Stimulated activated CD8-positive, alpha-beta memory T cell treated with anti-CD3 and anti-CD28 coated beads, Interleukin-15, amount 100 ng/mL, for 4 hours (primary cell): ENCODE measurements around the gene KRTAP12-4.
"Not testable (repeated sequence)": the region's sequence is repeated elsewhere in the genome, so short reads cannot be mapped to it uniquely, and the experiment has no call there.

Experiments
- DNase-seq, 2 donors: peaks; one replicate each; pipeline ENCODE4 v3.0.0-alpha.2; 2020; ENCODE audit warnings: low read depth in 2 of 2

Gene KRTAP12-4

DNA sequence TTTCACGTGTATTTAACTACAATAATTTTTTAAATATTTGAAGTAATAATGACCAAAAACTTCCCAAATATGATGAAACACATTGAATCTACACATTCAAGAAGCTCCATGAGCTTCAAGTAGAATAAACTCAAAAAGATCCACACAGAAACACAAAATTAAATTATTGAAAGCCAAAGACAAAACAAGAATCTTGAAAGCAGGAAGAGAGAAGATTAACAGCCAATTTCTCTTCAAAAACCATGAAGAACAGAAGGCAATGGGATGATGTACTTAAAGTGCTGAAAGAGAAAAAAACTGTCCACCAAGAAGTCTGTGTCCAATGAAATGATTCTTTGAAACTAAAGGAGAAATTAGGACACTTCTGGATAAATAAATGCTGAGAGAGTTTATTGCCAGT is 22.4 kb downstream of the KRTAP12-4 start:
- DNase-seq, result no peak

DNA sequence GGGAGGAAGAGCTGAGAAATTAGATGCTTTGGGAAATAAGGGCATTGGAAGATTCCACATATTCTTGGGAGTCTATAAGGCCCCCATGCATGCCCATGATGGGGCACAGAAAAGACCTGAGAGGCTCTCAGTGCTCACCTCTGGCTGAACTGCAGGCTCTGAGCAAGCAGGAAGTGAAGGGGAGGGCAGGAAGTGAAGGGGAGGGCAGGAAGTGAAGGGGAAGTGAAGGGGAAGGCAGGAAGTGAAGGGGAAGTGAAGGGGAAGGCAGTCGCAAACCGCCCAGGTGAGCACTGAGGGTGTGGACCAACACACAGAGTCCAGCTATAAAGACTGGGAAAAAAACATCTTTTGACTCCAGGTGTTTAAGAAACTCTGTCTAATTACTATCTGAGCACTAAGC is 24.0 kb downstream of the KRTAP12-4 start:
- DNase-seq, result no peak

DNA sequence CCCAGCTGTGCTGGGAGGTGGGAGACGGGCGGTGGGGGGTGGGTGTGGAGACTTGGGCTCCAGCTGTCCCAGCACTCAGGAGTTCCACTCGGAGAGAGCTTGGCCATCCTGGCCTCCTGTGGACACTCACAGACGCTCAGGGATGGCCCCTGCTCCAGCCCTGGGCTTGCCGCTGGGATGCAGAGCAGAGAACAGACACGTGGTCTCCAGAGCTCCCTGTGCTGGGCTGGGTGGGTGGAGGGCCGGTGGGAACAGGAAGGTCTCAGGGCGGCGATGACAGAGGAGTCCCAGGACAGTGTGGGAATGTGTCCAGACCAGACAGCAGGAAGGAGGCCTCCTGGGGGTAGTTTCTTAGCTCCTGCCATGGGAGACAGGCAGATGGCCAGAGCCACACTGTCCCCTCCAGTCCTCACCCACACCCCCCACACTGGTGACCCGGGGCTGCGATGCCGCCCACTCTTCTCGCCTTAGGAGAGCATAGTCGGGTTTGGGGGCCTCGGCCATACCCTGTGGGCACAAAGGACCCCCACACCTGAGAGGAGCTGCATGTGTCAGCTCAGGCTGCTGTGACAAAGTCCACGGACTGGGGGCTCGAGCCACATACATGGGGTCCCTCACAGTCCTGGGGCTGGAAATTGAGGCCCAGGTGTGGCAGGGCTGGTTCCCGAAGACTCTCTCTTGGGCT is 25.6 kb downstream of the KRTAP12-4 start:
- no peak for DNase-seq

DNA sequence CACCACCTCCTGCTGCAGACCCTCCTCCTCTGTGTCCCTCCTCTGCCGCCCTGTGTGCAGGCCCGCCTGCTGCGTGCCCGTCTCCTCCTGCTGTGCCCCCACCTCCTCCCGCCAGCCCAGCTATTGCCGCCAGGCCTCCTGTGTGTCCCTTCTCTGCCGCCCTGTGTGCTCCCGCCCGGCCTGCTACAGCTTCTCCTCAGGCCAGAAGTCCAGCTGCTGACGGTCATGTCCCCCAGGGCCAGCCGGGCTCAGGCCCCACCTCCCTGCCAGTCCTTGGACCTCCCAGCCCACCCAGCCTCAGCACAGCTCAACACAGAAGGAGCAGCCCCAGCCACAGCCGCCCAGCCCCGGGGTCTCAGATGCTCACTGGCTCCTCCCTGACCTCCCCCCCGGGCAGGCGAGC is 26.6 kb downstream of the KRTAP12-4 start:
- not testable (repeated sequence) for DNase-seq

DNA sequence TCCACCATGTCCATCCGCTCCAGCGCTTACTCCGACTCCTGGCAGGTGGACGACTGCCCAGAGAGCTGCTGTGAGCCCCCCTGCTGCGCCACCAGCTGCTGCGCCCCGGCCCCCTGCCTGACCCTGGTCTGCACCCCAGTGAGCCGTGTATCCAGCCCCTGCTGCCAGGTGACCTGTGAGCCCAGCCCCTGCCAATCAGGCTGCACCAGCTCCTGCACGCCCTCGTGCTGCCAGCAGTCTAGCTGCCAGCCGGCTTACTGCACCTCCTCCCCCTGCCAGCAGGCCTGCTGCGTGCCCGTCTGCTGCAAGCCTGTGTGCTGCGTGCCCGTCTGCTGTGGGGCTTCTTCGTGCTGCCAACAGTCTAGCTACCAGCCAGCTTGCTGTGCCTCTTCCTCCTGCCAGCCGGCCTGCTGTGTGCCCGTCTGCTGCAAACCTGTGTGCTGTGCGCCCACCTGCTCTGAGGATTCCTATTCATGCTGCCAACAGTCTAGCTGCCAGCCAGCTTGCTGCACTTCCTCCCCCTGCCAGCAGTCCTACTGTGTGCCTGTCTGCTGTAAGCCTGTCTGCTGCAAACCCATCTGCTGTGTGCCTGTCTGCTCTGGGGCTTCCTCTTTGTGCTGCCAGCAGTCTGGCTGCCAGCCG is 27.2 kb downstream of the KRTAP12-4 start:
- not testable (repeated sequence) for DNase-seq

DNA sequence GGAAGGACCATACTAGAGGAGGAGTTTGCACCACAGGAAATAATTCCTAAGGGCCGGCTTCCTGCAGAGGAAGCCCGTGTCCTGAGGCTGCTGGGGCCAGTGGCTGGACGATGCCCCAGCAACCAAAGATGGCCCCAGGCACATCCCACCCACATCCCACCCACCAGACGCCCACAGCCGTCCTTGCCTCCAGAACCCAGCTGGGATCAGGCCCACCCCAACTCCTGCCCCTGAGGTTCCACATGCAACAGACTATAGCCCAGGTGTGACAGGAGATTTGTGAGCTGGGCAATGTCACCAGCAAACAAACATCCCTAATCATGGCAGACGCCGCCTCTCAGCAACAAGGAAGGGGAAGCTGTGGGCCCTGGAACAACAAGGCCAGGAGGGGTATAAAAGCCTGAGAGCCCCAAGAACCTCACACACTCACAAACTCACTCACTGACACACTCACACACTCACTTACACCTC is 27.8 kb downstream of the KRTAP12-4 start, which contains the start of gene KRTAP10-9:
TSS of gene KRTAP10-9 (plus strand) at position 421 of the 471 bp plus-strand sequence. CDS start 79 bp downstream, outside the sequence.
- no peak for DNase-seq

DNA sequence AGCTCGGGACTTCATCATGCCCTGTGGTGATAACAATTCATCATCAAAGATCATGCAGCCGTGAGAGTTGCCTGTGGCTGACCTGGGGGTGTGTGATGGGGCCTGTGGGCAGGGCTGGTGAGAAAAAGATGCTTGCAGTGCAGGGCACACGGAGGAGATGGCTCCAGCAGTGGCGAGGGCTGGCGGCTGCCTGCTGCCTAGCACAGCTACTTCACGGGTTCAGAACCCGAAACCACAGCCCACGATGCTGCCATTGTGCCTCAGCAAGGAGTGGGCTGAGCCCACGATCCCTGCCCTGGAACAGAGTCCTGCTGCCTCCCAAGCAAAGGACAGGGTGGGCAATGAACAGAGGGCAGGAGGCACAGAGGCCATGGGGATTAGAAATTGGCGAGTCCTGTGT is 28.2 kb downstream of the KRTAP12-4 start:
- DNase-seq, result no peak

DNA sequence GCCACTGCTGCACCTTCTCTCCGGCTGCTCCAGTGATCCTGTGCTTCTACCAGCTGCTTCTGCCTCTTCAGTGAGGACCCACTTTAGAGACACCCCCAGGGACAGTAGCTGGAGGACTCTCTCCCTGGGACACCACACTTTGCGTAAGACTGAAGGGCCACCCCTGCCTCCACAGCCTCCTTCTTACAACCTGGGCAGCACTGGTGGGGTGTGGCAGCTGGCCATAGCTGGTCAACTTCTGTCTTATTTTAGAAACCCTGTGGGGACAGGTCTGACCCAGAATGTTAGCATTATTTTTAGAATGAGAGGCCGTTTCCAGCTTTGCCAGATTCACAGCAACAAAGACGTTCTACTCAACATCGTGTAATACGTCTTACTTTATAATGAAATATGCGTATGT is 28.7 kb downstream of the KRTAP12-4 start:
- DNase-seq, result no peak

DNA sequence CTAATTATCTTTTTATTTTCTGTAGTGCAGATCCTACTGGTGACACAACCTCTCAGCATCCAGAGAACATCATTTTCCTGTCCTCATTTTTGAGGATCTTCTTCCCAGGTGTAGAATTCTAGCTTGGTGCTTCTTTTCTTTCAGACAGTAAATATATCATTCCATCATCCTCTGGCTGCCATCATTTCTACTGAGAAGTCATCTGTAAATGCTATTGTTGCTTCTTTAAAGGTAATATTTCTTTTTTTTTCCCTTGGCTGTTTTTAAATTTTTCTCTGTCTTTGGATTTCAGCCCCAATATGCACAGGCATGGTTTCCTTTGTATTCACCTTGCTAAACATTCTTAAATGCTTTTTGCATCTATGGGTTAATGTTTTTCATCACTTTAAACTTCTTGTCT is 30.9 kb downstream of the KRTAP12-4 start:
- DNase-seq, result no peak

DNA sequence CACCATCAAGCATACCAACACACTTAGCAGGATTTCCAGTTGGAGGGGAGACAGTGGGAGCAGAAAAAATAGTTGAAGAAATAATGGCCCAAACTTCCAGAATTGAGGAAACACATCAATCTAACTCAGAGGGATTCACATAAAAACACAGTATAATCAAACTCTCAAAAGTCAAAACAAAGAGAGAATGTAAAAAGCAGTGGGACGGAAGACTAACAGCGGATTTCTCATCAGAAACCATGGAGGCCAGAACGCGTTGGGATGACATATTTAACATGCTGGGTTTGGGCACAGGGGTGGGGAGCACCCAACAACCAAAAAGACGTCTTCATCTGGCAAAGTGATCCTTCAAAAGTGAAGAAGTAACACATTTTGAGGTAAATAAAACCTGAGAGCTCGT is 34.6 kb downstream of the KRTAP12-4 start:
- no peak for DNase-seq

DNA sequence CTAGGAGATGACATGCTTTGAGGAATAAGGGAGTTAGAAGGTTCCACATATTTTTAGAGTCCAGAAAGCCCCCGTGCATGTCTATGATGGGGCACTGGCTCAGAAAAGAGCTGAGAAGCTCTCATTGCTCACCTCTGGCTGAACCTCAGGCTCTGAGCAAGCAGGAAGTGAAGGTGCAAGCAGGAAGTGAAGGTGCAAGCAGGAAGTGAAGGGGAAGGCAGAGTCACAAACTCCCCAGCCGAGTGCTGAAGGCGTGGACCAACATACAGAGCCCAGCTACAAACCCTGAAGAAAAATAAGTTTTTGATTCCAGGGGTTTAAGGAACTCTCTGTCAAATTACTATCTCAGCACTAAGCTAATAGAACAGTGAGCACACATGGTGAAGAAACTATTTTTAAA is 35.5 kb downstream of the KRTAP12-4 start:
- peak; percentile 27 to 53 for DNase-seq

DNA sequence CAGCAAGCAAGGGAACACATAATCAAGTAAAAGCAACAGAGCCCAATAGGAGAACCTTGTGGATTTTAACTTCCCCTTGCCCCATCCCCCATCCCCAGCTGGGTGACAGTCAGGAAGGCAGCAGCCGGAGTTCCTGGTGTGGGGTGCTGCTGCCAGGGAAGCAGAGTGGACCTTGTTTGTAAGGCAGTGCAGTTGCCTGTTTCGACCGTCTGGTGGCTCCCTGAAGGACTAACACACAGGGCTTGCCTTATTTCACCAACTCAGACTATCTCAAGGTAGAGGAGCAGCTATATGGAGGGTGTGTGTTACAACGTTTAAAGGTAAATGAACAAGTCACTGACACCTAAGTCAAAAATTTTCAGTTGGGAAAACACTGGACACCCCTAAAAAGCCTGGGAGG is 36.0 kb downstream of the KRTAP12-4 start:
- DNase-seq, result no peak

DNA sequence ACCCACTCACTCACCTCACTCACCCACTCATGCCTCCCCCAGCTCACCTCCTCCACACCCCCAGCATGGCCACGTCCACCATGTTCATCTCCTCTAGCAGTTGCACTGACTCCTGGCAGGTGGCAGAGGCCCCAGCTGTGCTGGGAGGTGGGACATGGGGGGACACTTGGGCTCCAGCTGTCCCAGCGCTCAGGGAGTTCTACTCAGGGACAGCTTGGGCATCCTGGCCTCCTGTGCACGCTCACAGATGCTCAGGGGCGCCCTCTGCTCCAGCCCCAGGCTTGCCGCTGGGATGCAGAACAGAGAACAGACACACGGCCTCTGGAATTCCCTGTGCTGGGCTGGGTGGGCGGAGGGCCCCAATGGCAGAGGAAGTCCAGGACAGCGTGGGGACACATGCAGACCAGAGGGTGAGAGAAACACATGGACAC is 37.4 kb downstream of the KRTAP12-4 start:
- no peak for DNase-seq

DNA sequence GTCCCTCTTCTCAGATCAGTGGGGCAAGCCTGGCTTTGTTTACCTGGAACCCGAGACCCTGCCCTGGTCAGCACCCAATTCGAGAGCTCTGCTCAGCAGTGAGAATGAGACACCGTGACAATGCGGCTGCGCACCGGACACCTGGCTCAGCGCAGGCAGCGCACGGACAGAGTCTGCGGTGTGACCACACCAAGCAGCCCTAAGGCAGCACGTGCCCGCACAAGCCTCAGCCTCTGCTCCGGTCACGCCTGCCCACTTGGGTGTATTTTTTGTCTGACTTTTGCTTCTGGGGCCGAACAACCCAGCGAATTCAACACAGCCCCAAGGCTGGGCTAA is 37.9 kb downstream of the KRTAP12-4 start:
- DNase-seq, result no peak

DNA sequence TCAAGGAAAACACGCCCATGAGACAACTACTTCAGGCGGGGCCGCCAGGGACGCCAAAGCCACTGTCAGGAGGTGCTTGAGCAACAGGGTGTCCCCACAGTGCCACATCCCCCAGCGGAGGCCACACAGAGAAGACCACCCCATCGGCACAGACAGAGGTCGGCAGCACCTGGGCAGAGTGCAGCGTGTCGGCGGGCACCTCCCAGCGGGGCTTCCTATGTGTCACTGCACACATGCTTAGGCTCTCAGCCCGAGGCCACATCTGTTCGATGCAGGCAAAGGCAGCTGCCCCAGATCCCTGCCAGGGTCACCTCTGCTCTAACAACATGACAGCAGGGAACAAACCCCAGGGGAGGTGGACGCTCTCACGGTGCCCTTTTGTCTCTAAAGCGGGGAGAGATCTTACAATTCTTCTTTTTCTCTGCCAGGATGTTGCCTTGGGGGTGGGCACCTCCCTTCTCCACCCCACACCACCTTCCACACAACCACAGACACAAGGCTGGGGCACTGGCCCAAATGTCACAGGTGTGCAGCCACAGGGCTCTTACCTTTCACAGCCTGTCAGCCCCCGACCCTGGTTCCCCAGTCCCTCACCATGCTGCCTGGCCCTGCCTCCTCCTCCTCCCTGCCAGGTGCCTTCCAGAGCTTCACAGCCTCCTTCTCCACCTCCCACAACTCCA is 38.4 kb downstream of the KRTAP12-4 start:
- no peak for DNase-seq

DNA sequence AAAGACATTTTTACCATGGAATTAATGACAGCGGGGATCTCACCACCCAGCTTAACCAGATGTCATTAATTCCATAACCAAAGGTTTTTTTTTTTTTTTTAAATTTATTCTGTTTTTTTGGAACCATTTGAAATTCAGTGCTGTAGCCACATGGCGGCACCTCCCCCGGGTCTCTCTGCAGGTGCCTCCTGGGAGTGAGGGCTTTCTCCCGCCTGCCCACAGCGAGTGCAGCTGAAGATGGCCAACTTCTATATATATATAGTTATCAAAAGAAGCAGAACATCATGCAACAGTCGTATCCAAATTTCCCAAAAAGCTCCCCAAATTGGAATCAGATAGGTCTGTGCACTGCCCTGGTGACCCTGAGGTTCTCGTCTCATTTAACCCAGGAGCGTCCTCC is 39.0 kb downstream of the KRTAP12-4 start:
- DNase-seq, result no peak

DNA sequence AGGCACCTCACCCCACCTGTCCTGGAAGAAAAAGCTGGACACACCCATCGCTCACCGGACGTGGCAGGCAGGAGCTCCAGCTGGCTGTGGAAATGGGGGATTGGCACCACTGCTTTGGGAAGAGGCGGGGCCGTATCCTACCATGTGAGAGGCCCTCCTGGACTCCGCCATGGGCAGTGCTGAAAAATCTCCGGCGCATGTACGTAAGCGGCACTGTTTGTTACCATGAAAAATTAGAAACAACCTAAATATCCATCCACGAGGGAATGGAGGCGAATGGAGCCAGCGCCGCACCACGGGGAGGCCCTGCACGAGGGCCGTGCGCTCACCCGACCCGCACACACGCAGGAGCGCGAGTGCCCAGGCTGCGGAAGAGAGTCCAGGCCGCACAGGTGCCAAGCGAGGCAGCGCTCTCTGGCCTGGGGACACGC is 39.5 kb downstream of the KRTAP12-4 start:
- no peak for DNase-seq

DNA sequence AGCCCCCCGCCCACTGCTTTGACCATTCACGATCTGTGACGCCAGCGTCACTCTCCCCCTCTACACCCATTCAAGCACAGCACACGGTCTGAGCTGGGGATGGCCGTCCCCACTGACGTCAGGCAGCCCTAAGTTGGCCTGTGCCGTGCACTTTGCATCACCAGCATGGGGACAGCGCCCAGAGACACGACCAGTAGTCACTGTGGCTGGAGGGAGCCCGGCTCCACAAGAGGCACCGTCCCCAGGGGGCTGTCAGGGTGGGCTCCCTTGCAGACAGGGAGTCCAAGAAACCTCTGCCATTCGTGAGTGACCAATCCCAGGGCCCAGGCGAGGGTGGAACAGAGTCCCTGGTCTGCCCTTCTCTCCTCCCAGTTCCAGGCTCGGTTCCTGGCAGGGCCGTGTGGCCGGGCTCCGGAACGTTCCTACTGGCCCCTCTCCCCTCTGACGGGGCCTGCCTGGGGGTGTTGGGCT is 40.3 kb downstream of the KRTAP12-4 start:
- no peak for DNase-seq

DNA sequence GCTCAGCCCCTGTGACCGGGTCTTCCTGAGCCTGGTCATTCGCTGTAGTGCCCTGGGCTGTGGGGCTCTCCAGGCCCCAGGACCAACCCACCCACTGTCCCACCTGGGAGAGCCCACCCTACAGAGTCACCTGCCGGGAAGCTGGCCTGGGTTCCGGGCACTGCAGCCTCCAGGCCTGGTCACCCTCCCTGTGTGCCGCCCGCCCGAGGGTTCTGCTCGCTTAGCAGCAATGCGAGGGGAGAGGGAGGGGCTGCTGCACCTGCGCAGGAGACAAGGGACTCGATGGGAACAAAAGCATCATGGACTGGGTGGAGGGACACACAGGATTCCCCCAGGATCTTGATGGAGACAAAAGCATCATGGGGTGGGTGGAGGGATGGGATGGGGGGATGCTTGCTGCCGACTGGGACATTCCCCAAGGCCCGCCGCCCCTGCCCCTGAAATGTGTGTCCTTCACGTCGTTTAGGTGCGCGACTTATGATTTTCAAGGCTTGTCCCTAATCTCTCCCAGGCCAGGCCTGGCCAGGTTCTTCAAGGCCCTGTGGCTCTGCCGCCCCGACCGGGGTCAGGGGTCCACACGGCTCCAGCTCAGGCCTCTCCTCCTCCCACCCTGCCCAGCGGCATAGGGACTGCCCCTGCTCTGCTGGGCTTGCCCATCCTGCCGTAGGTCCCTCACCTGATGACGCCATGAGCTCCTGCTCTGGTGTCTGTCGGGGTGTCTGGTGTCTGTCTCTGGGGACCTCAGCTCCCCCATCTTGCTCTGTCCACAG is 40.9 kb downstream of the KRTAP12-4 start:
- no peak for DNase-seq

DNA sequence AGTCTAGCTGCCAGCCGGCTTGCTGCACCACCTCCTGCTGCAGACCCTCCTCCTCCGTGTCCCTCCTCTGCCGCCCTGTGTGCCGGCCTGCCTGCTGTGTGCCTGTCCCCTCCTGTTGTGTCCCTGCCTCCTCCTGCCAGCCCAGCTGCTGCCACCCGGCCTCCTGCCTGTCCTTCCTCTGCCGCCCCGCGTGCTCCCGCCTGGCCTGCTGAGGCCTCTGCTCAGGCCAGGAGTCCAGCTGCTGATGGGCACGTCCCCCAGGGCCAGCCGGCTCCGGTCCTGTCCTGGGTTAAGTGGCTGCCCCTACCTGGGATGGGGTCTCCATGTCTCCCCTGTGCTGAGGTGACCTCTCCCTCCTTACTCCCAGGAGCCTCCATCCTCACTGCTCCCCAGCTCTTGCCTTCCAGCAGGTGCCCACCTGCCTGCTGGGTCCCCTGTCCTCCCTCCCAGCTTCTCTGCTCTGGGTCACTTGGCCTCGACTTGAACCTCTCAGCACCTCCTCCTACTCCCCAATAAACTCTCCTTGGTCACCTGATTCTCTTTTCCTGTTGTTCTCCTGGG is 41.7 kb downstream of the KRTAP12-4 start:
- no peak for DNase-seq

DNA sequence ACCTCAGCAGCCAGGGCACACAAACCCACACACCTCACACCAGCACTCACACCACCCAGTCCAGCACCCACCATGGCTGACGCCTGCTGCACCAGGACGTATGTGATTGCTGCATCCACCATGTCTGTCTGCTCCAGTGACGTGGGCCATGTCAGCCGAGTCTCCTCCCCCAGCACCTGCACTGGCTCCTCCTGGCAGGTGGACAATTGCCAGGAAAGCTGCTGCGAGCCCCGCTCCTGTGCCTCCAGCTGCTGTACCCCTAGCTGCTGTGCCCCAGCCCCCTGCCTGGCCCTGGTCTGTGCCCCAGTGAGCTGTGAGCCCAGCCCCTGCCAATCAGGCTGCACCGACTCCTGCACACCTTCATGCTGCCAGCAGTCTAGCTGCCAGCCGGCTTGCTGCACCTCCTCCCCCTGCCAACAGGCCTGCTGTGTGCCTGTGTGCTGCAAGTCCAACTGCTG is 42.4 kb downstream of the KRTAP12-4 start, which contains the start of gene KRTAP10-8:
TSS of gene KRTAP10-8 (plus strand) at position 51 of the 458 bp plus-strand sequence. CDS start at position 73, 22 bp downstream.
- no peak for DNase-seq
